ENCODE data around the gene CCDC33. TPM values are rescaled to one million over a fixed set of nuclear protein-coding genes. Genes with fewer than 3 reads are reported as not detected.

CCDC33 gene
- total and polyA plus RNA-seq, 2 experiments from 2014 or later = 2.6 to 2.8 TPM

- TF ChIP-seq CREB1 (CRISPR knock-in tag; IDR thresholded peaks at IDR 0.05; ENCODE audit: low read depth) (no peak), EZH2 (IDR thresholded peaks at IDR 0.05; ENCODE audit: low read depth, unreplicated experiment) (no peak), NANOG (IDR thresholded peaks at IDR 0.05; ENCODE audit: borderline replicate concordance) (no peak)
- TF ChIP-seq, protein P1, sequence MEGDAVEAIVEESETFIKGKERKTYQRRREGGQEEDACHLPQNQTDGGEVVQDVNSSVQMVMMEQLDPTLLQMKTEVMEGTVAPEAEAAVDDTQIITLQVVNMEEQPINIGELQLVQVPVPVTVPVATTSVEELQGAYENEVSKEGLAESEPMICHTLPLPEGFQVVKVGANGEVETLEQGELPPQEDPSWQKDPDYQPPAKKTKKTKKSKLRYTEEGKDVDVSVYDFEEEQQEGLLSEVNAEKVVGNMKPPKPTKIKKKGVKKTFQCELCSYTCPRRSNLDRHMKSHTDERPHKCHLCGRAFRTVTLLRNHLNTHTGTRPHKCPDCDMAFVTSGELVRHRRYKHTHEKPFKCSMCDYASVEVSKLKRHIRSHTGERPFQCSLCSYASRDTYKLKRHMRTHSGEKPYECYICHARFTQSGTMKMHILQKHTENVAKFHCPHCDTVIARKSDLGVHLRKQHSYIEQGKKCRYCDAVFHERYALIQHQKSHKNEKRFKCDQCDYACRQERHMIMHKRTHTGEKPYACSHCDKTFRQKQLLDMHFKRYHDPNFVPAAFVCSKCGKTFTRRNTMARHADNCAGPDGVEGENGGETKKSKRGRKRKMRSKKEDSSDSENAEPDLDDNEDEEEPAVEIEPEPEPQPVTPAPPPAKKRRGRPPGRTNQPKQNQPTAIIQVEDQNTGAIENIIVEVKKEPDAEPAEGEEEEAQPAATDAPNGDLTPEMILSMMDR (conservative IDR thresholded peaks at IDR 0.05; ENCODE audit: low read depth in 2 of 2) = no peak
Measured at GRCh38 chr15:74377831-74378766, 142.0 kb downstream of the CCDC33 start (continued).

DNA sequence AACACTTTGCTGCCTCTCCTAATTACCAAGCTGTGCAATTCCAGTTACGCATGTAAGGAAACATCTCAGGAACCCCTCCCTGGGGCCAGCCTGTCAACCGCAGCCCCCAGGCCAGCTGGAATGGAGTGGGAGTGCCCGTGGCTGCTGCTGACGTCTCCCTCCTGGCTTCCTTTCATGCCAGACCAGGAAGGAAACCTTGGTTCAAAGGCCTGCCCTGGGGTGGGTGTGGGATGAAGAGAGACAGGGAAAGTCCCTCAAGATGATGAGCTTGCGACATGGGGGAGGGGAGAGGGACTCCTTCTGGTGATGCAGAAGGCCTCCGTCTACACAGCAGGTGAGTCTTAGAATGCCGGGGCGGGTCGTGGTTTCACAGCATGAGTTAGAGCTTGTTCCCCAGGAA is 142.7 kb downstream of the CCDC33 start:
- no peaks in the 10 kb centered on the region for H4K20me1 ChIP-seq (replicated peaks; ENCODE audit: insufficient read depth)
- H2AFZ ChIP-seq = no peak overlapping the region
- no peak for DNase-seq (ENCODE audit: low spot score)
- peaks cover 5% of the 10 kb centered on the region; the same call in 1 of the 2 replicates for H3K4me1 ChIP-seq (ENCODE audit: insufficient read depth)
- peaks cover 15% of the 10 kb centered on the region for H3K4me1 Mint-ChIP-seq
- H3K36me3 ChIP-seq (ENCODE audit: insufficient read depth) = no peaks in the 10 kb centered on the region
- no peaks in the 10 kb centered on the region for H3K9me2 ChIP-seq (ENCODE audit: insufficient read depth)
- no peak overlapping the region for H3K4me3 ChIP-seq
- no peak overlapping the region for H3K27ac ChIP-seq (ENCODE audit: low read depth)
- H3K4me3 Mint-ChIP-seq = no peak overlapping the region
- H3K27me3 ChIP-seq (ENCODE audit: insufficient read depth) = no peaks in the 10 kb centered on the region
- H3K27ac Mint-ChIP-seq = no peak overlapping the region
- no peaks in the 10 kb centered on the region for H3K36me3 Mint-ChIP-seq (ENCODE audit: low read depth)
- no peaks in the 10 kb centered on the region for H3K79me2 ChIP-seq (replicated peaks; ENCODE audit: insufficient read depth)
- no peak for TF ChIP-seq JUNB (IDR thresholded peaks at IDR 0.05; ENCODE audit: unreplicated experiment)
- TF ChIP-seq NANOG (IDR thresholded peaks at IDR 0.05; ENCODE audit: borderline replicate concordance) = no peak
- no peak for TF ChIP-seq STAT1 (IDR thresholded peaks at IDR 0.05; ENCODE audit: unreplicated experiment)
- no peak for TF ChIP-seq EZH2 (IDR thresholded peaks at IDR 0.05; ENCODE audit: low read depth, unreplicated experiment)
- TF ChIP-seq POLR2AphosphoS5 (IDR thresholded peaks at IDR 0.05; ENCODE audit: low read depth) = no peak
- TF ChIP-seq, protein P2, sequence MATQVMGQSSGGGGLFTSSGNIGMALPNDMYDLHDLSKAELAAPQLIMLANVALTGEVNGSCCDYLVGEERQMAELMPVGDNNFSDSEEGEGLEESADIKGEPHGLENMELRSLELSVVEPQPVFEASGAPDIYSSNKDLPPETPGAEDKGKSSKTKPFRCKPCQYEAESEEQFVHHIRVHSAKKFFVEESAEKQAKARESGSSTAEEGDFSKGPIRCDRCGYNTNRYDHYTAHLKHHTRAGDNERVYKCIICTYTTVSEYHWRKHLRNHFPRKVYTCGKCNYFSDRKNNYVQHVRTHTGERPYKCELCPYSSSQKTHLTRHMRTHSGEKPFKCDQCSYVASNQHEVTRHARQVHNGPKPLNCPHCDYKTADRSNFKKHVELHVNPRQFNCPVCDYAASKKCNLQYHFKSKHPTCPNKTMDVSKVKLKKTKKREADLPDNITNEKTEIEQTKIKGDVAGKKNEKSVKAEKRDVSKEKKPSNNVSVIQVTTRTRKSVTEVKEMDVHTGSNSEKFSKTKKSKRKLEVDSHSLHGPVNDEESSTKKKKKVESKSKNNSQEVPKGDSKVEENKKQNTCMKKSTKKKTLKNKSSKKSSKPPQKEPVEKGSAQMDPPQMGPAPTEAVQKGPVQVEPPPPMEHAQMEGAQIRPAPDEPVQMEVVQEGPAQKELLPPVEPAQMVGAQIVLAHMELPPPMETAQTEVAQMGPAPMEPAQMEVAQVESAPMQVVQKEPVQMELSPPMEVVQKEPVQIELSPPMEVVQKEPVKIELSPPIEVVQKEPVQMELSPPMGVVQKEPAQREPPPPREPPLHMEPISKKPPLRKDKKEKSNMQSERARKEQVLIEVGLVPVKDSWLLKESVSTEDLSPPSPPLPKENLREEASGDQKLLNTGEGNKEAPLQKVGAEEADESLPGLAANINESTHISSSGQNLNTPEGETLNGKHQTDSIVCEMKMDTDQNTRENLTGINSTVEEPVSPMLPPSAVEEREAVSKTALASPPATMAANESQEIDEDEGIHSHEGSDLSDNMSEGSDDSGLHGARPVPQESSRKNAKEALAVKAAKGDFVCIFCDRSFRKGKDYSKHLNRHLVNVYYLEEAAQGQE (IDR thresholded peaks at IDR 0.05; ENCODE audit: unreplicated experiment) = no peak
- no peak for TF ChIP-seq EZH2phosphoT487 (IDR thresholded peaks at IDR 0.05; ENCODE audit: unreplicated experiment)
- H3K4me2 ChIP-seq = no peak overlapping the region
- no peaks in the 10 kb centered on the region; the same call in 1 of the 2 replicates for H3F3A ChIP-seq (replicated peaks; ENCODE audit: low read depth)
- H3K27me3 Mint-ChIP-seq (ENCODE audit: insufficient read depth, low read depth, poor library complexity) = peaks cover 11% of the 10 kb centered on the region
- no peak for ATAC-seq
- H3K9me3 Mint-ChIP-seq = no peaks in the 10 kb centered on the region

Data from GM23338 (cell line).